Cardiac fibroblast (primary cell): ENCODE measurements around the gene SORL1-AS1.

ENCODE experiments used
- DNase-seq, 2 donors: peaks; one replicate each; pipeline versions ENCODE4 v3.0.0 to v3.0.0-alpha.2; 2010; ENCODE audit warnings: low read depth in 2 of 2
- H3K4me3 ChIP-seq, 2 donors: replicated peaks in 1 of 2; 1 replicate in 1 of 2; 2 replicates in 1 of 2; pipeline ENCODE4 v1.5.1; 2011; ENCODE audit warnings: low read depth in 2 of 2, low read length in 2 of 2, mild to moderate bottlenecking in 2 of 2, moderate library complexity in 1 of 2
- CTCF ChIP-seq: IDR thresholded peaks from one replicate; pipeline ENCODE4 v1.5.1; 2011; ENCODE audit warnings: low read depth, mild to moderate bottlenecking, low read length, inconsistent platforms

SORL1-AS1 gene

GRCh38 chr11:121422675-121423074, 30.1 kb downstream of the SORL1-AS1 start:
- no peak for TF ChIP-seq CTCF
- DNase-seq: no peak
- H3K4me3 ChIP-seq: no peak overlapping the region

GRCh38 chr11:121421149-121421901, 31.4 kb downstream of the SORL1-AS1 start:
- TF ChIP-seq CTCF: no peak
- no peak for DNase-seq
- H3K4me3 ChIP-seq: no peak overlapping the region

- DNase-seq: no peak
- TF ChIP-seq CTCF: no peak
These were observed 32.4 kb downstream of the SORL1-AS1 start for GRCh38 chr11:121420398-121420797.

GRCh38 chr11:121419836-121420235, 32.9 kb downstream of the SORL1-AS1 start:
- no peak for DNase-seq
- no peak overlapping the region for H3K4me3 ChIP-seq
- no peak for TF ChIP-seq CTCF

More at GRCh38 chr11:121420398-121420797, 32.4 kb downstream of the SORL1-AS1 start:
- no peak overlapping the region for H3K4me3 ChIP-seq

- DNase-seq: peak in 1 of 2 donors; percentile 12
- no peak overlapping the region for H3K4me3 ChIP-seq
- no peak for TF ChIP-seq CTCF
These were observed 34.1 kb downstream of the SORL1-AS1 start for GRCh38 chr11:121418625-121419114.

- no peak for TF ChIP-seq CTCF
- no peak overlapping the region for H3K4me3 ChIP-seq
- no peak for DNase-seq
These were observed 35.2 kb downstream of the SORL1-AS1 start for GRCh38 chr11:121417607-121418006.
